Activated T-helper 1 cell treated with Interleukin-2 at 50 U/mL for 16 hours (primary cell): ENCODE measurements around the gene FOXP2.

Experiments used
- DNase-seq: peaks from one replicate; pipeline ENCODE4 v3.0.0-alpha.2; 2020; ENCODE audit warnings: low read depth

The FOXP2 gene

GRCh38 chr7:114657279-114657678 lies 242.7 kb downstream of the FOXP2 start:
- DNase-seq, result no peak

- DNase-seq, result no peak
Observed at GRCh38 chr7:114658216-114658615, 243.6 kb downstream of the FOXP2 start.

GRCh38 chr7:114659409-114660125 lies 245.0 kb downstream of the FOXP2 start:
- no peak for DNase-seq

DNA sequence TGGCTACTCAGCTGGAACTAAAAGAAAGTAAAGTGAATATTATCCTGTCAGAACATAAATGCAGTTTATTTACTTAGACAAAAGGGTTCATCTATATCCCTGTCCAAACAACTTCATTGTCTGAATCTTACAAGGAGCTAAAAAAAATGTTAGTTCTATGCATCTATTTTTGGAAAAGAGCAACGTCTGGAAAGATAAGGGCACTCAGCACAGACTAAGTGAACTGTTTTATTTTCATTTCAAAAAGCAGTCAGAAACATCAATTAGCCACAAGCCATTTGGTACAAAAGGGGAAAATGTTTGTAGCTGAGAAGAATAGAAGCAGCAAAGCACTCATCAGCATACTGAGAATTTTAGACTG lies 245.5 kb downstream of the FOXP2 start:
- DNase-seq, result no peak

GRCh38 chr7:114660753-114661152 lies 246.1 kb downstream of the FOXP2 start:
- no peak for DNase-seq

- DNase-seq, result no peak
Observed at GRCh38 chr7:114662002-114662677, 247.5 kb downstream of the FOXP2 start.

DNA sequence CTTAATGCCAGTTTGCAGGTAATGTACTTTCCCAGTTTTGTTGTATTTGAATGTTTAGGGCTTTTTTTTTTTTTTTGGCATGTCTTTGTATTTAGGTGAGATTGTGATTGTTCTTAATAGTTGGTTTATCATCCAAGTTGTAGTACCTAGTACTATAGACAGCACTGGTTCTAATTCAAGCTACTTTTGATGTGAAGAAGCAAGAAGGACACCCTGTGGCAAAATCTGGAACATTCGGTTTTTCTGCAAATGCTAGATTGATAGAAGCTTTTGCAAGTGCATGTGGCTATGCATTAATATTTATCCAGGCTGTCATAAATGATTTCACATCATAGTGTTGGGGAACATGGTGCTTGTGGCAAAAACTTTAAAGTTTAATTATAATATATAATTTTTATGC lies 248.9 kb downstream of the FOXP2 start:
- no peak for DNase-seq

- DNase-seq, result no peak
Observed at GRCh38 chr7:114670676-114671075, 256.1 kb downstream of the FOXP2 start.

DNA sequence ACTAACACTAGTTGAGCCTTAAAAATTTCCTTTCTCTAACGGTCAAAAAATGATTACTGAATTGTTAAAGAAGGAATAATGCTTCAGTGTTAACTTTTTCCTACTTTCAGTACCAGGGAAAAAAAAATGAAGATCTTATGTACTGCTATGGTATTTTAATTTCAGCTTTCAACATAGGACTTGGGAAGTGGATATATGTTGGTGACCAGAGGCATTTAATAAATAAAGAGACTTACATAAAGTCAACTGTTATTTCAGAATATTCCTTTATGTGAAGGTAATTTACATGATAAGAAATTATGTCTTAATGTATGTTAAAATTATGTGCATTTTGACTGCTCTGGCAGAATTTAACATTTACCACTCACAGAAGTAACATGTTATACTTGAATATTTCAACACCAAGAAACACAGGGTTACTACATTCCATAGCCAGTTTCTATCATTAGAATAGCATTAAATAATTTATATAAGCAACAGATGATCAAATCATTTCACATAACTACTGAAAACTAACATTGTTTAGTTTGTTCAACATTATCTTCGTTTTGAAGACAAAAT lies 257.0 kb downstream of the FOXP2 start:
- DNase-seq, result no peak

DNA sequence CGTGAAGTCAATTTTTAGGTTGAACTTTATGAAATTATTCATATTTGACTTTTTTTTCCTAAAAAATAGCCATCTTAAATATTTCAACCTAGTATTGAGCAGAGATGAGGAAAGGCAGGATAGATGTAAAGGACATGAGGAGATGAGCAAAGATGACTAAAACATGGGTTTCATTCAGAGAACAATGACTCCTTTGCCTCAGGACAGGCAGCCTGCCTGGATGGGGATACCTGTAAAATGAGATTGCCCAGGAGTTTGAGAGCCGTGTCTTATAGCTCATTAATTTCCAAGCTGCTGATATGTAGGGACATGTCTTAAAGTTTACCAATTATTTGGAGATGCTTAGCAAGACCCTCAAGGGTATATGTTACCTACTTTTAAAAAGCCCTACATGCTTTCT lies 263.5 kb downstream of the FOXP2 start:
- DNase-seq, result no peak

GRCh38 chr7:114687238-114687637 lies 272.6 kb downstream of the FOXP2 start:
- no peak for DNase-seq

GRCh38 chr7:114688443-114689055 lies 273.9 kb downstream of the FOXP2 start:
- DNase-seq, result no peak

DNA sequence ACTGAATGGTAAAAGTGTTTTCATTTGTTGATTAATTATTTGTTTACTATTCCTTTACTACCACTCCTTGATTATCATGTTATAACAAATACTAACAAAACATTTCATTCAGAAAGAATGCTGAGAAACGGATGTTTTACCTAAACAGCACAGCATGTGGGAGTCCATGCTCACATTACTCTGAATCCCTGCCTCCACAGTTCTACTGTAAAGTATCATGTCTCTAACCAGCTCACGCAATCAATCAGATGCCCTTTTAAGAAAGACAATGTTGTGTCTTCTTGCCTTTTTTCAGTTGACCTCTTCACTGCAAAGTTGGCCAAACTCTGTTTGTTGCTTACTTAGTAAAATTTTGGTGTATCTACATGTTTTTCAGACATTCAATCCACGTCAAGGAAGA lies 274.8 kb downstream of the FOXP2 start:
- DNase-seq, result no peak

DNA sequence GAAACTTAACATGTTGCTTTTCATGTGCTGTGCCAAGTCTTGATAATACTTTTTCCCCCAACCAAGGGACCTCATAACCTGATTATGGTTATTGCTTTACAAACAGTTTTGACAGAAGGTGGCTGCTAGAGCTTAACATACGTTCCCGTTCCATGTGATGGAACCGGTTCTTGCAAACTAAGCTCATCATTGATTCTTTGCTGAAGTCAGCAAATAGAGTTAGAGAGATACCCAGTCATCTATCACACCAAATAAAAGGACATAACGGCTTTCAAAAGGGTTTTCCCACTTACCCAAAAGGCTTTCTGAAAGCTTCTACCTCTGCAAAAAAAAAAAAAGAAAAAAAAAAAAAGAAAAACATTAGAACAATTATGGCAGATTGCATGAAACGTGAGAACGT lies 277.0 kb downstream of the FOXP2 start:
- no peak for DNase-seq

GRCh38 chr7:114695182-114695581 lies 280.6 kb downstream of the FOXP2 start:
- no peak for DNase-seq

DNA sequence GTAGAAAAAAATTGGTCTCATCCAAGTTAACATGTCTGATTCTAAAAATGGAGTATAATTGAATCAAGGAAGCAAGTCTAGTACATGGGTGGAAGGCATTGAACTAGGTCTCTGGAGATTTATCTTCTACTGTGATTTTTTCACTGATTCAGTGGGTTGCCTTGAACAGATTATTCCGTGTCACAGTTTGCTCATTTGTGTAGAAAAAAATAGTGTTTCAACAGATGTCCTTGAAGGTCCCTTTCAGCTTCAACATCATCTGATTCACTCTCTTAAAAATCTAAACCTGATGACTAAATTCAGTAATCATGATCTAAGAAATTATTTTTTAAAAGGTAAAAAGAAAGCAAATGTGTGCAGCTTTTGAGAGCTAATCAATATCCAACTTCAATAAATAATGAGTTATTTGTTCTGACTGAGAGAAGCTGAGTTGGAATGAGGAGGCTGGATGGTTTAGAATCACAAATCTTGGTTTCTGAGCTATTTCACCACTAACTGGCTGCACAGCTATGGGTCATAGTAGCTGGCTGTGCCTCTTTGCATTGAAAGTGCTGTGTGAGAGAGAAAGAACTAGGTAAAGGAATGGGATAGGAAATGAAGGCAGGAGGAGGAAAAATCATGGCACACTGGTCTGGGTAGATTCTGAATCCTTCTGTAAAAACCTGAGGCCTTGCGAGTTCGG lies 285.8 kb downstream of the FOXP2 start:
- no peak for DNase-seq

DNA sequence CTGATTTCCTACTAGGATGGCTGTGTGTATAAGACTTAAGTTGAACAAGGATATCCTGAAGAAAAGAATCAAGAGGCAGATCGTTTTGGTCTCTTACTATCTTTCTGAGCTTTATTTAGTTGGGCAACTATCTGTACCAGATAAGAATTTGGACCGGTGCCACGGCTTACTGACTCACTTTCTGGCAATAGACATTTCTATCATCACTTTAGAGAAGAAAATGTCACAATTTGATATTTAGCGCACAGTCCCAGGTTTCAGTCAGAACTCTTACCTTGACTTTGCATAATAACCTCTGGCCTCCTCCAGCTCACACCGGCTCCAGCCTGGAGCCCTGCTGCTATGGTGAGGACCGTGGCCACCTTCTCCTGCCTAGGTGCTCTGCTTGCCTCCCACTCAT lies 289.1 kb downstream of the FOXP2 start:
- DNase-seq, result no peak

DNA sequence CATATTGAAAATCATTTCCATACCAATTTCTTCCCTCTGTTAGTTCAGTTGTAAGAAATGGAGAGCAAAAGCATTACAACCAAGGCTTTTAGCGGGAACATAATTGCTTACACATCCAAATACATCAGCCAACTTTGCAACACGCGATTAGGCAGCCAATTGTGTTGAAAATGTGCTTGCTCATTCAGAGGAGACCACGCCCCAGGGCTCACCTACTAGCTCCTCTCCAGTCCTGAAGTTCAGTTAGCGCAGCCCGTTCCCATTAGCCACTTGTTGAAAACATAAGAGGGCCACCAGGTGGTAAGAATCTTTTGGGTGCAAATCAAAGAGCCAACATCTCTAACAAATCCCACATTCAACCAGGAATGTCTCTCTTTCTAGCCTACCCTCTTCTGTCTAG lies 294.0 kb downstream of the FOXP2 start:
- DNase-seq, result no peak

DNA sequence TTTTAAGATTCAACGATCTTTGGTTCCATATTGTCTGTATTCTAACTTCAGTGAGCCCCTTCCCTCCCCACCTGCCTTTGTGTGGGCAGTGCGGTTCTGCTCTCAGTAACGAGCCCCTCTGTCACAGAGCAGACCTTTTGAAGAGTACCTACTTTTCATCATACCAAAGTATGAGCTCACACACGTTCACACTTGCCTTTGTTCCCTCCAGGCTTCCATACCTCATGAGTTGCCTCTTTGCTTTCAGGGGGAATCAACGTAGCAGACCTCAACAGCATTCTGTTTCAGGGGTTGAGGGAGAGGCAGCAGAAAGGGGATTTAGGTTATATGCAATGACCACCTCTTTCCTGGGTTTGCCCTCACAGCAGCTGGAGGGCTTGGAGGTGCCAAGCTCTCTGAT lies 295.9 kb downstream of the FOXP2 start:
- DNase-seq, result no peak

- DNase-seq, result no peak
Observed at GRCh38 chr7:114711241-114711640, 296.6 kb downstream of the FOXP2 start.

DNA sequence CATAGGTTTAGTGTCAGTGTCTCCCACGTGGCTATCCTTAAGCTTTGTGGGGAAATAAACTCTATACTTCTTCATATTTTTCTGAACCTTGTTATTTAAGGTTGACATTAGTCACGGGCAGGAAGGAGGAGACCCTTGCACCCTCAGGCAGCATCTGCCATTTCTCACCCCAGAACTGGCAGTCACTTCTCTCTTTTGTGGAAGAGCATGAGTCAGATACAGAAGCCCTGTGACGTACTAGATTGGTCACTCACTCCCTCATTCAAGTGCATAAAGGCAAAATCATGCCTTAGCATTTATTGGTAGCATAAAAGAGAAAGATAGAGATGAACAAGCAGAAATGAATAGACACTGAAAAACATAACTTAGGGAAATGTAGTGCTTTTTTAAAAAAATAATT lies 301.3 kb downstream of the FOXP2 start:
- DNase-seq, result no peak

DNA sequence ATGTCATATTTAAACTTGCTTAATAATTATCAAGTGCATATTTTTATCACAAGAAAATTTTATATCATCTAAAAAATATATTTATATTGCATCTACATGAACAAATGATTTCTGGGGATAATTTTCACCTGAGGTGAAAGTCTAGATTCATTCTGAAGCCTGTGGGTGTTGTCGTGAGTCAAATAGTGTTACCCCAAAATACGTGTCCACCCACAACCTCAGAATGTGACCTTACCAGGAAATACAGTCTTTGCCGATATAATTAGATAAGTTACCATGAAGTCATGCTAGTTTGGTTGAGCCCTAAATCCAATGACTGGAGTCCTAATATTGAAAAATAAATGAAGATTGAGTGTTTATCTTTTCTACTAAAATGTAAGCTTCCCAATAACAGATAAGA lies 304.2 kb downstream of the FOXP2 start:
- DNase-seq, result no peak

GRCh38 chr7:114720725-114721124 lies 306.1 kb downstream of the FOXP2 start:
- DNase-seq, result no peak
